Natural killer cell (primary cell): ENCODE data around the gene CTTN. TPM values are rescaled to one million over a fixed set of nuclear protein-coding genes. Genes with fewer than 3 reads are reported as not detected.

Experiments
- ATAC-seq, 3 donors: fragments of 150-1000 bp in 2 of 3; fragments of 200-7000 bp in 1 of 3; cut with Tn5 transposase; 1 replicate in 1 of 3; 2 replicates in 2 of 3; pipeline ENCODE4 v1.10.0; 2021; ENCODE audit warnings: mild to moderate bottlenecking in 2 of 3, moderate library complexity in 2 of 3
- DNase-seq, 2 donors: peaks; one replicate each; pipeline versions ENCODE4 v3.0.0 to v3.0.0-alpha.2; 2013 to 2021; ENCODE audit warnings: mixed read lengths in 1 of 2
- H3K27ac ChIP-seq: one replicate; pipeline ENCODE4 v1.5.1; 2013; ENCODE audit warnings: mild to moderate bottlenecking, low read length
- H3K27me3 ChIP-seq: one replicate; pipeline ENCODE4 v1.6.1; 2013; ENCODE audit warnings: low read length; ENCODE audit not compliant: control insufficient read depth, insufficient read depth
- H3K36me3 ChIP-seq: one replicate; pipeline ENCODE4 v1.6.1; 2013; ENCODE audit warnings: low read length; ENCODE audit not compliant: control insufficient read depth, insufficient read depth
- H3K4me1 ChIP-seq: one replicate; pipeline ENCODE4 v1.6.1; 2013; ENCODE audit warnings: low read length; ENCODE audit not compliant: control insufficient read depth, insufficient read depth
- H3K4me3 ChIP-seq: one replicate; pipeline ENCODE4 v1.5.1; 2013; ENCODE audit warnings: low read length
- H3K9me3 ChIP-seq: one replicate; pipeline ENCODE4 v1.6.1; 2013; ENCODE audit warnings: low read length; ENCODE audit not compliant: control insufficient read depth, insufficient read depth
- H3K27ac Mint-ChIP-seq, 2 donors: one replicate each; pipeline ENCODE4 v1.8.0; 2022; ENCODE audit warnings: mild to moderate bottlenecking in 2 of 2, mixed read lengths in 2 of 2, moderate library complexity in 1 of 2
- H3K27me3 Mint-ChIP-seq, 2 donors: one replicate each; pipeline ENCODE4 v1.8.0; 2022; ENCODE audit warnings: low read depth in 2 of 2, mixed read lengths in 2 of 2
- H3K36me3 Mint-ChIP-seq: one replicate; pipeline ENCODE4 v1.8.0; 2022; ENCODE audit warnings: mixed read lengths
- H3K4me1 Mint-ChIP-seq, 2 donors: one replicate each; pipeline ENCODE4 v1.8.0; 2022; ENCODE audit warnings: mixed read lengths in 2 of 2
- H3K4me3 Mint-ChIP-seq: one replicate; pipeline ENCODE4 v1.8.0; 2022; ENCODE audit warnings: mild to moderate bottlenecking, moderate library complexity, mixed read lengths
- H3K9me3 Mint-ChIP-seq, 2 donors: one replicate each; pipeline ENCODE4 v1.8.0; 2022; ENCODE audit warnings: mixed read lengths in 2 of 2
- CTCF ChIP-seq: fragments of 200-600 bp; IDR thresholded peaks from one replicate; pipeline ENCODE4 v1.8.0; 2022; ENCODE audit warnings: antibody characterized with exemption
- WGBS: methylation state at CpG from one replicate; pipeline ENCODE4 v1.1.7; 2013; ENCODE audit warnings: missing lambda C conversion rate; ENCODE audit not compliant: insufficient coverage; 5-methylcytosine and 5-hydroxymethylcytosine counted together
- intact Hi-C: fragments of 100-400 bp; cut with micrococcal nuclease; formaldehyde crosslinking; loops from one replicate; pipeline ENCODE4 v1.14.2; 2022
- total RNA-seq, 4 donors: library from RNA; stranded (reverse); fragments of 120-200 nt in 1 of 4; gene quantifications; one replicate each; pipeline versions ENCODE4 v1.2.3 to v1.2.4, GENCODE V29; 2013 to 2022

The CTTN gene
- total RNA-seq, 3 donors from 2014 or later (not counting 1 experiment from before 2014, with no cell fraction given), result 0.59 to 5.8 (median 1.8) TPM

- intact Hi-C loops, result no loop called here
- Histone ChIP-seq H3K27me3 (peaks cover 24% of the 10 kb centered on the region), H3K27ac (no peak overlapping the region), H3K9me3 (no peaks in the 10 kb centered on the region), H3K4me1 (peaks cover 4% of the 10 kb centered on the region), H3K4me3 (no peak overlapping the region), H3K36me3 (no peaks in the 10 kb centered on the region)
- DNase-seq (no peak), ATAC-seq (no peak)
- H3K36me3 Mint-ChIP-seq, result no peaks in the 10 kb centered on the region
- H3K9me3 Mint-ChIP-seq, result no peaks in the 10 kb centered on the region
- 92% methylated on average over 15 of the region's 15 CpGs for WGBS
- peaks cover 4 to 8% of the 10 kb centered on the region in 2 donors for H3K4me1 Mint-ChIP-seq
- no peak overlapping the region for H3K4me3 Mint-ChIP-seq
- H3K27me3 Mint-ChIP-seq, result peaks cover 81 to 89% of the 10 kb centered on the region in 2 donors
- no peak overlapping the region for H3K27ac Mint-ChIP-seq
- no peak for TF ChIP-seq CTCF
Measured at GRCh38 chr11:70411713-70412452, 13.6 kb downstream of the CTTN start.

- ATAC-seq, result no peak
- TF ChIP-seq CTCF, result no peak
- Histone ChIP-seq H3K27ac (no peak overlapping the region), H3K9me3 (no peaks in the 10 kb centered on the region), H3K27me3 (peaks cover 30% of the 10 kb centered on the region), H3K4me1 (peaks cover 4% of the 10 kb centered on the region), H3K4me3 (no peak overlapping the region), H3K36me3 (no peaks in the 10 kb centered on the region)
- intact Hi-C loops, result no loop called here
- H3K4me1 Mint-ChIP-seq, result peaks cover 4 to 8% of the 10 kb centered on the region in 2 donors
- H3K9me3 Mint-ChIP-seq, result no peaks in the 10 kb centered on the region
- DNase-seq, result no peak
- H3K27ac Mint-ChIP-seq, result no peak overlapping the region
- WGBS, result 98% methylated on average over 10 of the region's 10 CpGs
- H3K27me3 Mint-ChIP-seq, result peaks cover 77 to 84% of the 10 kb centered on the region in 2 donors
- no peak overlapping the region for H3K4me3 Mint-ChIP-seq
- H3K36me3 Mint-ChIP-seq, result no peaks in the 10 kb centered on the region
Measured at GRCh38 chr11:70413151-70413550, 14.8 kb downstream of the CTTN start.

- H3K36me3 ChIP-seq, result no peaks in the 10 kb centered on the region
- H3K27me3 Mint-ChIP-seq, result peaks cover 75 to 81% of the 10 kb centered on the region in 2 donors
- no peak overlapping the region for H3K4me3 Mint-ChIP-seq
- H3K36me3 Mint-ChIP-seq, result no peaks in the 10 kb centered on the region
- DNase-seq (no peak), ATAC-seq (no peak)
- no peak for TF ChIP-seq CTCF
- intact Hi-C loops, result no loop called here
- H3K9me3 ChIP-seq, result no peaks in the 10 kb centered on the region
- H3K27me3 ChIP-seq, result peaks cover 32% of the 10 kb centered on the region
- H3K9me3 Mint-ChIP-seq, result no peaks in the 10 kb centered on the region
- H3K27ac ChIP-seq, result no peak overlapping the region
- no peak overlapping the region for H3K27ac Mint-ChIP-seq
- H3K4me1 Mint-ChIP-seq, result peaks cover 4 to 8% of the 10 kb centered on the region in 2 donors
- no peak overlapping the region for H3K4me3 ChIP-seq
- 94% methylated on average over 28 of the region's 28 CpGs for WGBS
- peaks cover 4% of the 10 kb centered on the region for H3K4me1 ChIP-seq
Measured at GRCh38 chr11:70414341-70415100, 16.2 kb downstream of the CTTN start.
